ENCODE results near the gene ANKRD33. TPM values are rescaled to one million over a fixed set of nuclear protein-coding genes. Genes with fewer than 3 reads are reported as not detected.
"Not testable (repeated sequence)": the region's sequence is repeated elsewhere in the genome, so short reads cannot be mapped to it uniquely, and the experiment has no call there.

Gene ANKRD33
- polyA plus RNA-seq, 4 donors, result 0.22 to 0.53 (median 0.36) TPM; not detected in 1

DNA sequence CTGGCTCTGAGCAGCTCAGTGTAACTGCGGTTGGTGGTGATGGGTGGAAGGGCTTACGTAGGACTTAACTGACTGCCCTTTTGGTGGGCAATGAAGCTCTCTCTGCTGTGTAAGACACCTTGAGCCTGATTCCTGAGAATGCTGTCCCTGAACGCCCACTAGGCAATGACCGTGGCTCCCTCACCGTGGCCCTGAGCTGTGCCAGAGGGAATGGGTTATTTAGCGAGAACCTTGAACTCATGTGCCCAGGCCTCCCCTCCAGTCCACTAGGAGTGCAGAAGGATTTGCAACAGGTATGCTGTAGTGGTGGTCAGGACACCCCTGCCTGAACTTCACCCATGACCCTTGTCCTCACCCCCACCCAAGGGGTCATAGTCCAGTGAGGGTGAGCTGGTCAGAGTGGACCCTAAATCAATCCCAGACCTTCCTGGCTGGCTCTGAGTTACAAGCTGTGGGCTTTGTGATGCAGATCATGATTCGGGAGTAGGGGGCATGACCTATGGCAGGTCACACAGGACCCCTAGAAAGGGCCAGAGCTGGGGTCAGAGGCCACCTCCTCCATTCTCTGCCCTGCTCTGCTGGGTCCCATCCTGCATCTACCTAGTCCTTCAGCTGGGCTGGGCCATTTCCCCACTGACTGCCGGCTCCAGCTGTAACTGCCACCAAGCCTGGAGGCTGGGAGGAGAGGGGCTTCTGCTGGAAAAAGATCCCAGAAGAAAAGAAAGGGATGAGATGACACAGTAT lies 14.5 kb upstream of the ANKRD33 start:
- DNase-seq (ENCODE audit: low read depth in 4 of 4, low spot score in 3 of 4), result no peak

DNA sequence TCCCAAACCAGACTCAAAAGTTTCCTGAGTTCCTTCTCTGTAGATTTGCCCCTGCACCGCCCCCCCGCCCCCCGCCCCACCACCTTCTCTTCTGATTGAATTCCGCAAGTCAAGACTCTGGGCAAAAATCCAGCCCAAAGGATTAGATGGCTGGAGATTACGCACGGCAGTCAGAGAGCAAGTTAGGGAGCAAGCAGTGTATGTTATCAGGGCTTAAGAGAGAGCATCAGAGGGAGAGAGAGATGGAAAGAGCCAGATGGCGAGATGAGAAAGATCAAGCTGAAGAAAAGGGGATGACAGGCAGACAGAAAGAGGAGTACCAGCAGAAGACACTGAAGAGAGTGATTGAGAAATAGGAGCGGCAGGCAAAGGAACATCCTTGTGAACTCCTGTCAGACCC lies 13.9 kb upstream of the ANKRD33 start:
- DNase-seq (ENCODE audit: low read depth in 4 of 4, low spot score in 3 of 4), result no peak

DNA sequence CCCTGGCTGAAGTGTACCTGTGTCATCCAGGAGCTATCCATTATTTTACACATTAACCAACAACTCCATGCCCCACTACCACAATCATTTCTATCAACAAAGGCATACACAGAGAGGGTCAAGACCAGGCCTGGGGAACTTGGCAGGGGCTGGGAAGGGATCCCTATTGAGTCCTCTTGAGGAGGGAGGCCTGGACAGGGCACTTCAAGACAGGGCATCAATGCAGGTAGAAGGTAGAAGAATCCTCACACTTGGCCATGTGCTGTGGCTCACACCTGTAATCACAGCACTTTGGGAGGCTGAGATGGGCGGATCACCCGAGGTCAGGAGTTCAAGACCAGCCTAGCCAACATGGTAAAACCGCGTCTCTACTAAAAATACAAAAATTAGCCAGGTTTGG lies 13.4 kb upstream of the ANKRD33 start:
- DNase-seq (ENCODE audit: low read depth in 4 of 4, low spot score in 3 of 4), result no peak

DNA sequence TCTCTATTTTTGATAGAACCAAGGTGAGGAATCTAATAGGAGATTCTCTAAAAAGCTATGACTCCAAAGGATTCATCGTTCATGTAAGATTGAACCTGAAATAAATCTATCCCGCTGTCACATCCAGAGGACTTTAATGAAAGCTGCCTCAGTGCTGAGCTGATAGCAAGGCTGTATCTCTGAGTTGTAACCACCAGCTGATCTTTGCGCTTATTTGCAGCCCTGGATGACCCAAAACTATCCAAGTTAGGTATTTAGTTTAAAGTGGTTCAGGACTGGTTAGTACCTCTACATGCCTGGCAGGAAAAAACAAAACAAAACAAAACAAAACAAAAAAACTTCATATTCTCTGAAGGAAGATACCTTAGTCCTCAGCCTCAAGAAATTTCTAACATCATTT lies 8.8 kb upstream of the ANKRD33 start:
- no peak for DNase-seq (ENCODE audit: low read depth in 4 of 4, low spot score in 3 of 4)

DNA sequence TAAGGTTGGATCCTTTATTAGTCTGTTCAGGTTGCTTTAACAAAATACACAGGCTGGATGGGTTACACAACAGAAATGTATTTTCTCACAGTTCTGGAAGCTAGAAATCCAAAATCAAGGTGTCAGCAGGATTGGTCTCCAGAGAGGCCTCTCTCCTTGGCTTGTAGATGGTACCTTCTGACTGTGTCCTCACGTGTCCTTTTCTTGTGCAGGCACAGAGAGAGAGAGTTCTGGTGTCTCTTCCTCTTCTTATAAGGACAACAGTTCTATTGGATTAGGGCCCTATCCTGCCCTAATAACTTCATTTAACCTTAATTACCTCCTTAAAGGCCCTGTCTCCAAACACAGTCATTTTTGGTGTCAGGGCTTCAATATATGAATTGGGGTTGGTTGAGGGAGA lies 4.6 kb upstream of the ANKRD33 start:
- DNase-seq (ENCODE audit: low read depth in 4 of 4, low spot score in 3 of 4), result no peak

DNA sequence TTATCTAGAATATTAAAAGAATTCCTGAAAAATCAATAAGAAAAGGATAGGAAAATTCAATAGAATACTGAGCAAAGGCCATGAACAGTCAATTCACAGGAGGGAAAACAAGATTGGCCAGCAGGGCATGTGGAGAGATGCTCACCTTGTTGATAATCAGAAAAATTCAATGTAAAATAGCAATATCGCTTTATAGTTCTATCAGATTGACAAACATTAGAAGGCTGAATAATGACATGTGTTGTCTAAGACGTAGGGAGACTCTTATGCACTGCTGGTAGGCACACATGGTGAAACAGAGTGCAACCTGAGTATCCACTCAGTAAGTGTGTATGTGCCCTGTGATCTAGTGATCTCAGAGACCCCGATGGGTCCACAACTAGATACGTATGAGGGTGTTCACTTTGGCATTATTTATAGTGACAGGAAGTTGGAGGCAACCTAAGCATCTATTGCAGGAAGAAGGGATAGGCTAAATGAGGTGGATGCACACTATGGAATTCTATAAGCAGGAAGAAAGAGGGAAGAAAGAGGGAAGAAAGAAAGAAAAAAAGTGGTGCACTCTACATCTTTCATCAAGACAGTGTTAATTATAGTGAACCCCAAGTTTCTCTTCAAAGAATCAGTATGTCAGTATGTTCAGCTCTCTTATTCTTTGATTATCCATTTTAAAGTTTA lies 3.8 kb upstream of the ANKRD33 start:
- DNase-seq (ENCODE audit: low read depth in 4 of 4, low spot score in 3 of 4), result no peak

DNA sequence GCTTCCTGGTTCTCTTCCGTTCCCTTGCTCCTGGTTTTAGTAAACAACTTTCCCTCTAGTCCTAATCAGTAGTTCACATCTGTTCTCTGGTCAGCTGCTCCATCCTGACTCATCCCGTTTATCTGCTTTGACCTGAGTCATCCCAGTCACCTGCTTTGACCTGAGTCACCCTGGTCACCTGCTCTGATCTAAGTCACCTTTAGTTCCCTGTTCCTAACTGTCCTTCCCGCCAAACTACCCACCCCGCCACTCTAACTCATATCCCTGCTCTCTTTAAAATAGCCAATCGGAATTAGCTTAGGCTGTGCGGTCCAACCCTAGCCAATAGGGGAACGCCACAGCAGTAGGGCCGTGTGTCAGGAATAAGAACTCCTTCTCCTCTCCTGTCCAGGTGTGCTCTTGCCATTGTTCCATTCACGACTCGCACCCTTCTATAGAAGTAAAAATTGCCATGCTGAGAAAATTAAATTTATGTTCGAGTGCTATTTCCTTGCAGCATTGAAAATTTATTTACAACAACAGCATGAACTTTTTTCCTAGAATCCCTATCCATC lies 3.1 kb upstream of the ANKRD33 start:
- no peak for DNase-seq (ENCODE audit: low read depth in 4 of 4, low spot score in 3 of 4)

DNA sequence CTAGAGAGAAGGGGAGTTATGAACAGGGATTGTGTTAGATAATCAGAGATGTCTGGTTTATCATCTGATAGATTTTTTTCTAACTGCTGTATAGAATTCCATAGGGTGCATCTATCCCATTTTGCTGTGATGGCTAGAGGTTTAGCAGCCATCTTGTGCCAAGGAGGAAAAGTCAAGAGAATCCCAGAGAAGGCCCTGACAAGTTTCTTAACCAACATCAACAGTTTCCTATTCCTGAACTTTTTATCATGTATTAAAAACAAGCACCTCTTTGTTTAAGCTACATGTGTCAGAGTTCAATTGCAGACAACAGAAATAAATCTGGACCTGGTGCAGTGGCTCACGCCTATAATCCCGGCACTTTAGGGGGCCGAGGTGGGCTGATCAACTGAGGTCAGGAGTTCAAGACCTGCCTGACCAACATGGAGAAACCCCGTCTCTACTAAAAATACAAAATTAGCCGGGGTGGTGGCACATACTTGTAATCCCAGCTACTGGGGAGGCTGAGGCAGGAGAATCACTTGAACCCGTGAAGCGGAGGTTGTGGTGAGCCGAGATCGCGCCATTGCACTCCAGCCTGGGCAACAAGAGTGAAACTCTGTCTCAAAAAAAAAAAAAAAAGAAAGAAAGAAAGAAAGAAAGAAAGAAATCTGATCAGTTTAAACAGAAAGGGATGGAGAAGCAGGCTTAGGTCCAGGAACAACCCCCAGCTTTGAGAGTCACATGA lies 2.4 kb upstream of the ANKRD33 start:
- DNase-seq (ENCODE audit: low read depth in 4 of 4, low spot score in 3 of 4), result not testable (repeated sequence)

DNA sequence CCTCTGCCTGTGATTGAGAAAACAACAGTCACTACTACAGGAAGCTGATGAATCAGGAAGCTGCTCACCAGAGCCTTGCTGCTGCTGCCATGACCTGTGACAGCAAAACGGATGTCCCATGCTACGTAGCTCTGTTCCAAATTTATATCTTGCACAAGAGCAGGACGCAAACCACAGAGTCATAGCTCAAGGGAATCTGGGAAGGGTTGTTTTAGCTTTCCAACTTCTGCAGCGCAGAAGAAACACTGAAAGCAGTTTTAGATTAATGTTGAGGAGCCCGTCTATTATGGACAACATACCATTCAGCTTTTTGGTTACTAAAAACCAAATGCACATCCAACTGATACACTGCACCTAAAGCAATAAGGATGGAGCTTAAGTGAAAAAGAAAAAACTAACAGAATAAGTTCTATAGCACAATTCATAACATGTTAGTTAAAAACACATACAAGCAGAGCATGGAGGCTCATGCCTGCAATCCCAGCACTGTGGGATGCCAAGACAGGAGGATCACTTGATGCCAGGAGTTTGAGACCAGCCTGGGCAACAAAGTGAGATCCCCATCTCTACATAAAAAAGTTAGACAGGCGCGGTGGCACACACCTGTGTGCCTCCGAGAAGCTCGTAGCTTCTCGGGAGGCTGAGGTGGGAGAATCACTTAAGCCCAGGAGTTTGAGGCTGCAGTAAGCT lies 1.7 kb upstream of the ANKRD33 start:
- DNase-seq (ENCODE audit: low read depth in 4 of 4, low spot score in 3 of 4), result no peak

DNA sequence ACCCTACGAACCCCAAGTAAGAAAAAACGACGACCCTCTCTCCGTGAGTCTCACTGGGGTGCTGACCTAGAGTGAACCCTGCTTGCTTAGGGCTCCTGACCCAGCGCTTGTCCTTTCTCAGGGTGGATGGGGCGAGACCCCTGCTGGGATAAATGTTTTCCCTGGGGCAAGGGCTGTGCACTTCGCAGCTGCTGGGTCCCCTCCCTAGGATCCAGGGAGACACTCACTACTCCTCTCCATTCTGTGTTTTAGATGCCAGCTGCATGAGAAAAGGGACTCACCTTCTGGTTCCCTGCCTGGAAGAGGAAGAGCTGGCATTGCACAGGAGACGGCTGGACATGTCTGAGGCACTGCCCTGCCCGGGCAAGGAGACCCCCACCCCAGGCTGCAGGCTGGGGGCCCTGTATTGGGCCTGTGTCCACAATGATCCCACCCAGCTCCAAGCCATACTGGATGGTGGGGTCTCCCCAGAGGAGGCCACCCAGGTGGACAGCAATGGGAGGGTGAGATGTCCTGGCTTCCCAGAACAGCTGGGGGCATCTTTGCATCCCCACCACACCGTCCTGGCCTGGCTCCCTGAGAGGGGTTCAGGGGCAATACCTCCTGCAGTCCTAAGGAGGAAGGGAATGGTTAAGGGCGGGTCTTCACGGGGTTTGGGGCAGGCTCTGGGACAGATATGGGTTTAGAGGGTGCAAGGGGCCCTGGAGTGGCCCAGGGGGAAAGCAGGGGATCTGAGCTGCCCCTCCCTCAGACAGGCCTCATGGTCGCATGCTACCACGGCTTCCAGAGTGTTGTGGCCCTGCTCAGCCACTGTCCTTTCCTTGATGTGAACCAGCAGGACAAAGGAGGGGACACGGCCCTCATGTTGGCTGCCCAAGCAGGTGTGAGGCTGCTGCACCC lies 663 bp downstream of the ANKRD33 start:
- no peak for DNase-seq (ENCODE audit: low read depth in 4 of 4, low spot score in 3 of 4)

DNA sequence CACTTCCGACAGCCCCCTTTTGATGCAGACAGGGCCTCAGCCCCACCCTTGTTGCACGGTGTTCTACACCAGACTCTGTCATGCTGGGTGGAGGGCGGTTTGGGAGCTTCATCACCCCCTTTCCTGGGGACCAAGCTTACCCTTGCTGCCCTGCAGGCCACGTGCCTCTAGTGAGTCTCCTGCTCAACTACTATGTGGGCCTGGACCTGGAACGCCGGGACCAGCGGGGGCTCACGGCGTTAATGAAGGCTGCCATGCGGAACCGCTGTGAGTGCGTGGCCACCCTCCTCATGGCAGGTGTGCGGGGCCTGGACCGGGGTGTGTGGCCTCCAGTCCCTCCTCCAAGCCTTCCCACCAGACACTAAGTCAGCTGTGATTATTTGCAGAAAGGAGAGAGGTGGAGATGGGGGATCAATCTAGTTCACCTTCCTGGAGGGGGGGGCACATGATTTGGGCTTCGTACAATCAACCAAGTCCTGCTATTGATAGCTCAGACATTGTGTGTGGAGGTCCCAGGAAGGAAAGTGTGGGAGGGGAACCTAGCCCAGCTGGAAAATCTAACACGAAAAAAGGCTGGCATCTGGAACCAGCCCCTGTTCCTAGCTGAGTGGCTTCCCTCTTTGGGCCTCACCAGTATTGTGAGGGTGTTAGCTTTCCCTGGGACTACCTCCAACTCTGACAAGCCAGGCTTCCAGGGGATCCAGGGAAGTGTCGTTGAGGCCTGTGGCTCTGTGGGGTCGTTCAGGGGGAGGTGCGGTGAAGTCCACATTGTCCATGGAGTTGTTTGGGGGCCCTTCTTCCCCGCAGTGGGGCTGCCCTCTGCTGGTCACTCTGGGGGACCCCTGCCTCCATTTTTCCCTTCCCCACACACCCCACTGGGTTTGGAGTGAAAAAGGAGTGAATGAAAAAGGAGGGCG lies 1.6 kb downstream of the ANKRD33 start:
- DNase-seq (ENCODE audit: low read depth in 4 of 4, low spot score in 3 of 4), result no peak

DNA sequence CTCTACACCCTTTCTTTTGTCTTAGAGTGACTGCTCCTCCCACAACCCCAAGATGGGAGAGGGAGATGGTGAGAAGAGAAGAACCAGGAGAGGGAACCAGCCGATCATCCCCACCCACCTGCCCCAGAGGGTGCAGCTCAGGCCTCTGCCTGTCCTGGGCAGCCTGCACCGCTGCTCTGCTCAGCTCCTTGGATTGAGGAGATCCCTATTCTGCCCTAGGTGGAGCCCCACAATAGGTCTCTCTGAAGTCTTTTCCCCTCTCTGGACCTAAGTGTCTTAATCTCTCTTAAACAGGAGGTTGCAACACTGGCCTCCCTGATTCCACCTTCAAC lies 2.2 kb downstream of the ANKRD33 start:
- no peak for DNase-seq (ENCODE audit: low read depth in 4 of 4, low spot score in 3 of 4)

DNA sequence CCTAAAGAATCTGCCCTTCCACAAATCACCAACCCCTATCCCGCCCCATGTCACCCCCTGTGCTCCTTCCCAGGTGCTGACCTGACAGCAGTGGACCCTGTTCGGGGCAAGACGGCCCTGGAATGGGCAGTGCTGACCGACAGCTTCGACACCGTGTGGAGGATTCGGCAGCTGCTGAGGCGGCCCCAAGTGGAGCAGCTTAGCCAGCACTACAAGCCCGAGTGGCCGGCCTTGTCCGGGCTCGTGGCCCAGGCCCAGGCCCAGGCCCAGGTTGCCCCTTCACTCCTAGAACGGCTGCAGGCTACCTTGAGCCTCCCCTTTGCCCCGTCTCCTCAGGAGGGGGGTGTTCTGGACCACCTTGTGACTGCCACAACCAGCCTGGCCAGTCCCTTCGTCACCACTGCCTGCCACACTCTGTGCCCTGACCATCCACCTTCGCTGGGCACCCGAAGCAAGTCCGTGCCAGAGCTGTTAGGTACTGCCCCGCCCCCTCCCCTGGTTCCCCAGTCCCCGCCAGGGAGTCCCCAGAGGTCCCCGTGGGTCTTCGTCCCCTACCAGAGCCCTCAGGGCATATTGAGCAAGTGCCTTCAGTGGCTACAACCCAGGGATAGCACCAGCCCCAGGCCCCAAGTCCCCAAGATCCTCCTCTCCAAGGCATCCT lies 2.7 kb downstream of the ANKRD33 start:
- DNase-seq (ENCODE audit: low read depth in 4 of 4, low spot score in 3 of 4), result no peak

DNA sequence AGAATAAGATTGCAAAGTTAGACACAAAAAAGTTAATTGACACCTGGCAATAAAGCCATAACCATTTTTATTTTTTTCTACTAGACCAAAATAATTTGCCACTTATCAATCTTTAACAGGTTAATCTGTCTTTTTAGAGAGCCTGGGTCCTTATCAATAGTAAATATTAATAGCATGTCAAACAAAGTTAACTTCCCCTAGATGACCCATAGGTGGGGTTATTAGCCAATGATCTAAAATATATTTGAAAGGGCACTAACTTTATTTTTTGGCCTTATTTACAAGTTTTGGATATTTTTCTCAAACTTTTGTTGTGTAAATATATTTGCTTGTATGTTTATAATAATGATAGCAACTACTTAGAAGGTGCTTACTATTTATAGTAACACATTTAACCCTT lies 3.9 kb downstream of the ANKRD33 start:
- no peak for DNase-seq (ENCODE audit: low read depth in 4 of 4, low spot score in 3 of 4)

DNA sequence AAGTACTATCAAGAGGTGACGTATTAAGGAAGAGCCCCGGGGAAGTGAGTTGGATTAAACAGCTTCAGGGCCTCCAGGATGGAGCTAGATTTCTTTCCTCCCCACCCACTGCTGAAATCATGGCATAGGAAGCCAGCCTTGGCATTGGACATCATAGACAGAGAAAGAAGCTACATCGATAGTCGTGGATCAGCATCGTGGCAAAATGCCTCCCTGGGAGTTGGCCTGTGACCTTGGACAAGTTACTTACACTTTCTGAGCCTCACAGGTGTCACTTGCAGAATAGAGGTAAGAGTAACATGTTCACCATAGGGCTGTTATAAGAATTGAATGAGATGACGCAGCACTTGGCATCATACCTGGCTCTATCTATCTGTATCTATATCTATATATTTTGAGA lies 5.9 kb downstream of the ANKRD33 start:
- no peak for DNase-seq (ENCODE audit: low read depth in 4 of 4, low spot score in 3 of 4)

DNA sequence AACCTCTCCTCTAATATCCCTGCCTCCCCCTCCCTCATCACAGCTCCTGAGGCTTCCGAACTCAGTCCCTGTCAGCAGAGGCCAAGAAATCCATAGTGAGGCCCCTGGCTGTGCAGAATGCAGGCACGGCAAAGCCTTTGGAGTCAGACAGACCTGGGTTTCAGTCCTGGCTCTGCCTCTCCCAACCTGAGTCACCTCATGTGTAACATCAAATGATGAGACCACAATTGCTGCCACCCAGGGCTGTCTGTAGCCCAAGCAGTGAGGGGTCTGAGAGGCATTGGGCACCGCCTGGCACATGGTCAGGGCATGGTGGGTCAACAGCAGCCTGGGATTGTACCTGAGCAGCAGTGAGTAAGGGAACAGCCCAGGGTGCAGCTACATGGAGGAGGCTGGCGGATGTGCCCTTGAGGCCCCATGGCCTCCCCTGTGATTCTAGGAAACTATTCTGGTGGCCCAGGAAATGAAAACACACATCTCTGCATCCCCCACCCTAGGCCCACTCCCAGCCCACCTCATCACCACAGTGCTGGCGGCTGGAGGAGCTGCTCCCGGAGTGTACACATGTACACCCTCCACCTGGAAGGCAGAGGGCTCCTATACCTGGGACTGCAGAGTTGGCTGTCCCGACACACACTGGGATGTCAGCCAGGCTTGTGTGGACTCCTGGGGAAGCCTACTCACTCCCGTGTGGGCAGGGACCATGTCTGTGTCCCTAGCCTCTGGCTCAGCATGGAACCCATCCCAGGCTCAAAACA lies 7.7 kb downstream of the ANKRD33 start:
- no peak for DNase-seq (ENCODE audit: low read depth in 4 of 4, low spot score in 3 of 4)

DNA sequence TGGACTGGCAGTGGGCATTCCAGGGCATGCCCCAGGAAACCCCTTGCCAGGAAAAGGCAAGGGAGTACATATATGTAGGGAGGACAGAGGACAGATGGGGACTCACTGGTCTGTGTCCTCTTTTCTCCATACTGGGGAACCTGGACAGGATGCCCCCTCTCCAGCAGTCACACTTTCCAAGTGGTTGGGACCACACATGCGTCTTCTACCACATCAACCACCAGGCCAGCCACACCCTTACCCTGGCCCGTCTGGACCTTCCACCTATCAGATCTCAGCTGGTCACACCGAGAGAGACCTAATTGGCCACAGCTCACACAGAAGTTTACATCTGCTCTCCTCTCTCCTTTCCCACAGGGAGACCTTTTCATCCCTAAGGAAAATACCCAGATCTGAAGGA lies 8.3 kb downstream of the ANKRD33 start:
- DNase-seq (ENCODE audit: low read depth in 4 of 4, low spot score in 3 of 4), result no peak

DNA sequence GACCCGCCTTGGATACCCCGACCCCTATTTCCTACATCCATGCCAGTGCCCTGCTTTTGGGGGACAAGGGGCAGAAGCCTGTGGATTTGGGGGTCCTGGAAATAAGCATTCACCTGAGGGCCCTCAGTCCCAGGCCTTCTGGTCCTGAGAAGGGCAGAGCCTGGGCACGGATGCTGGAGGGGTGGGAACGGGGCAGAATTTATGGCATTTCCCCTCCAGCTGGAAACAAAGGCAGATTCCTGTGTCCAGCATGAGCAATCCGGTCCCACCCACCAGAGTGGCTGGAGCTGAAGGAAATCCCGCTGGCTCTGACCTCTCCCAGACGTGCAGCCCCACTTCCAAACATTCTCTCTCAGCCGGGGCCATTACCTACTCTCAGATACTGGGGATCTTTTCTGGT lies 9.3 kb downstream of the ANKRD33 start:
- no peak for DNase-seq (ENCODE audit: low read depth in 4 of 4, low spot score in 3 of 4)
